Lower lobe of right lung (tissue), 2 donors: ENCODE measurements around the gene PRR20G. TPM values are rescaled to one million over a fixed set of nuclear protein-coding genes. Genes with fewer than 3 reads are reported as not detected.

Experiments
- ATAC-seq, 2 donors: fragments of 200-7000 bp; cut with Tn5 transposase; one replicate each; pipeline ENCODE4 v1.9.1; 2020 to 2022; ENCODE audit warnings: mild to moderate bottlenecking in 2 of 2, moderate library complexity in 2 of 2
- DNase-seq: peaks from one replicate; pipeline ENCODE4 v3.0.0-alpha.2; 2020
- H3K27ac ChIP-seq: fragments of 200-600 bp; one replicate; pipeline ENCODE4 v1.8.0; 2022
- H3K27me3 ChIP-seq: fragments of 200-600 bp; one replicate; pipeline ENCODE4 v1.8.0; 2022; ENCODE audit warnings: low read depth
- H3K36me3 ChIP-seq: fragments of 200-600 bp; one replicate; pipeline ENCODE4 v1.8.0; 2022; ENCODE audit warnings: mild to moderate bottlenecking
- H3K4me1 ChIP-seq: fragments of 200-600 bp; one replicate; pipeline ENCODE4 v1.8.0; 2022
- H3K4me3 ChIP-seq: fragments of 200-600 bp; one replicate; pipeline ENCODE4 v1.8.0; 2022; ENCODE audit warnings: mild to moderate bottlenecking
- H3K9me3 ChIP-seq: fragments of 200-600 bp; one replicate; pipeline ENCODE4 v1.8.0; 2022
- intact Hi-C: fragments of 100-400 bp; cut with DNase I; formaldehyde crosslinking; loops from one replicate; pipeline ENCODE4 v1.11.0; 2022
- total RNA-seq: library from RNA; stranded (reverse); fragmentation: NEBNext Ultra II Directional; extraction: Animal tissue kit (Norgen Biotek cat#: 25700); gene quantifications from one replicate; pipeline ENCODE4 v1.2.1, GENCODE V29; 2021
- TF ChIP-seq, protein P1 (sequence below): fragments of 200-600 bp; IDR thresholded peaks from one replicate; pipeline ENCODE4 v1.8.0; 2022; ENCODE audit warnings: antibody characterized with exemption, mild to moderate bottlenecking
- donor health status: DM: no; HTN: yes; CAD: no; lungs with severe emphysema.

Gene PRR20G
- total RNA-seq, 1 donor from 2014 or later: not detected

DNA sequence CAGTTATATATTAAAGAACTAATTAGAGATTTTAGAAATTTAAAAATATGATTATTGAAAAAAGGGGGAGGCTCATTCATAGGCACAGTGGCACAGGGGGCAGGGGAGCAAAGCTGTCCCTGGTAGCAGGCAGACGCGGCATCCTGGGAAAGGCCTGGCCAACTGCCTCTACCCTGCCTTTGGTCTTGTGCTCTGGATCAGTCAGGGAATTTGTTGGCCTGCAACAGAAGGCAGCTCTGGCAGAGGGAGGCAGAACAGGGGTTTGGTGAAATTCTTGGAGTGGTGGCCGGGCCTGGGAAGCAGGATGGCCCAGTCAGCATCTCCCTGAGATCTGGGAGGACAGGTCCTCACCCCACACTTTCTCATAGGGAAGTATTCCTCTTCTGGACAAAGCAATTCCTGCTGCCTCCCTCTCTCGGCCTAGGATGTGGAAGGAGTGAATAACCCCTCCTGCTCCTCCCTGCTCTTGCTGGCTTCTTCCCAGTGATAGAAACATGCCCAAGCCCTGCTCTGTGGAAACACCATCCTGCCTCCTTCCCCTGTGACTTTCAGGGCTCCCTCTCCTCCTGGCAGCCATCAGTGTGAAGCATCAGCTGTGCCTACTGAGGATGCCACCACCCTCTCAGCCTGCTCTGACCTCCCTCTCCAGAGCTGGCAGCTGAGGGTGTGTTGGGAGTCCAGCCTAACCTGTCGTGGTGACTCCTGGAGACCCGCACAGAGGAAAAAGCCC is 26.9 kb downstream of the PRR20G start:
- ATAC-seq (no peak), DNase-seq (no peak)
- Histone ChIP-seq H3K4me3 (no peak overlapping the region), H3K4me1 (no peaks in the 10 kb centered on the region), H3K27me3 (peaks cover 5% of the 10 kb centered on the region), H3K27ac (no peak overlapping the region), H3K36me3 (no peaks in the 10 kb centered on the region), H3K9me3 (no peaks in the 10 kb centered on the region)
- intact Hi-C loops: no loop called here
- TF ChIP-seq, protein P1, sequence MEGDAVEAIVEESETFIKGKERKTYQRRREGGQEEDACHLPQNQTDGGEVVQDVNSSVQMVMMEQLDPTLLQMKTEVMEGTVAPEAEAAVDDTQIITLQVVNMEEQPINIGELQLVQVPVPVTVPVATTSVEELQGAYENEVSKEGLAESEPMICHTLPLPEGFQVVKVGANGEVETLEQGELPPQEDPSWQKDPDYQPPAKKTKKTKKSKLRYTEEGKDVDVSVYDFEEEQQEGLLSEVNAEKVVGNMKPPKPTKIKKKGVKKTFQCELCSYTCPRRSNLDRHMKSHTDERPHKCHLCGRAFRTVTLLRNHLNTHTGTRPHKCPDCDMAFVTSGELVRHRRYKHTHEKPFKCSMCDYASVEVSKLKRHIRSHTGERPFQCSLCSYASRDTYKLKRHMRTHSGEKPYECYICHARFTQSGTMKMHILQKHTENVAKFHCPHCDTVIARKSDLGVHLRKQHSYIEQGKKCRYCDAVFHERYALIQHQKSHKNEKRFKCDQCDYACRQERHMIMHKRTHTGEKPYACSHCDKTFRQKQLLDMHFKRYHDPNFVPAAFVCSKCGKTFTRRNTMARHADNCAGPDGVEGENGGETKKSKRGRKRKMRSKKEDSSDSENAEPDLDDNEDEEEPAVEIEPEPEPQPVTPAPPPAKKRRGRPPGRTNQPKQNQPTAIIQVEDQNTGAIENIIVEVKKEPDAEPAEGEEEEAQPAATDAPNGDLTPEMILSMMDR: no peak

DNA sequence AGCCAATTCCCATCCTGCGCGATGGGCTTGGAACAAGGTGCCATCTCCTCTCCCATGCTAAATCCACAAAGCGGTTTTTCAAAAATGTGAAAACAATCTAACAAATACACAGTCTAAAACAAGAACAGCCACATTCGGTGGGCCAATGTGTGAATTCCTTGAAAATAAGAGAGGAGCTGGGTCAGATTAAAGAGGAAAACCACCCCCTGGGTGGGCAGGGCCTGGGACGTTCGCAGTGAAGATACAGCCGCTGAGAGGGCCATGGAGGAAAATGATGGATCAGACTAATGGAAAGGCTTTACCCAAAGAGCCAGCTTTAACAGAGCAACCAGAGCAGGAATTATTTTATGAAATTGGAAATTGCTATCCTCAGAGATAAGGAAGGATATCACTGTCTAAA is 27.4 kb downstream of the PRR20G start:
- no peaks in the 10 kb centered on the region for H3K9me3 ChIP-seq
- no peaks in the 10 kb centered on the region for H3K4me1 ChIP-seq
- no peak overlapping the region for H3K27ac ChIP-seq
- intact Hi-C loops: no loop called here
- DNase-seq (no peak), ATAC-seq (no peak)
- TF ChIP-seq, protein P1: no peak
- no peak overlapping the region for H3K4me3 ChIP-seq
- no peaks in the 10 kb centered on the region for H3K36me3 ChIP-seq
- peaks cover 5% of the 10 kb centered on the region for H3K27me3 ChIP-seq

DNA sequence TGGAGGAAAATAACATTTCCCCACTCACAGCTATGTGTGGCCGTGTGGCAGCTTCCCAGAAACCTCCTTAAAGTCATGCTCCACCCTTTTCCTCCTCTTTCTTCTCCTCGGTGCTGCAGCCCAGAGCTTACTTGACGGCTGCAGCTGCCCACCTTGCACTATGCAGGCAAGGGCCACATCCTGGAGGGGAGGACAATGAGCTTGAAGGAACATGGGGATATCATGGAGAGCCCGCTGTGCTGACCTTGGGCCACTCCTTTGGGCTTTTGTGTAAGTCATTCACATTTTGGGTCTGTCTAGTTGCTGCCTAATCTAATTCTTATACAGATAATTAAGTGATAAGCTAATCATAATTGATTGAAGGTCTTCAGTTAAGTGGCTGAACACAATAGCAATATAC is 28.0 kb downstream of the PRR20G start:
- Histone ChIP-seq H3K9me3 (no peaks in the 10 kb centered on the region), H3K36me3 (no peaks in the 10 kb centered on the region), H3K4me3 (no peak overlapping the region), H3K4me1 (no peaks in the 10 kb centered on the region), H3K27me3 (peaks cover 5% of the 10 kb centered on the region), H3K27ac (no peak overlapping the region)
- intact Hi-C loops: no loop called here
- no peak for DNase-seq
- TF ChIP-seq, protein P1: no peak
- no peak for ATAC-seq

DNA sequence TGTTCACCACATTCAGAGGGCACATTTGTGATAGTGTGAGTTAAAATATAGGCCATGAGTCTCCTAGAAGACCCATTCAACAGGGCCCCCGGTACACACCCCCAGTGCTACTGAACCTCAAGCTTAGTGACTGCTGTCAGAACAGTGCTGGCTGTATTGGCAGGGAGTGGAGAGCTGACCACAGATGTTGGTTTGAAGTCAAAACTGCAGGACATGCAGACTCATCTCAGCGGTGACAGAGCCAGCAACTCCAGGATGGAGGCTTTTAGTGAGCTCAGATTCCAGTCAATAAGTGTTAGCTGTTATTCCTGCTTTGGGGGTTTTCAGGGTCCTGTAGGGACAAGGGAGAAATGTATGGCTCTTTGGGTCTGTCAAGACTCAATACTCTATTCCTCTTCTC is 29.1 kb downstream of the PRR20G start:
- no peaks in the 10 kb centered on the region for H3K4me1 ChIP-seq
- TF ChIP-seq, protein P1: no peak
- intact Hi-C loops: no loop called here
- no peaks in the 10 kb centered on the region for H3K36me3 ChIP-seq
- H3K27me3 ChIP-seq: no peaks in the 10 kb centered on the region
- H3K27ac ChIP-seq: no peak overlapping the region
- DNase-seq: no peak
- no peaks in the 10 kb centered on the region for H3K9me3 ChIP-seq
- no peak for ATAC-seq
- H3K4me3 ChIP-seq: no peak overlapping the region

DNA sequence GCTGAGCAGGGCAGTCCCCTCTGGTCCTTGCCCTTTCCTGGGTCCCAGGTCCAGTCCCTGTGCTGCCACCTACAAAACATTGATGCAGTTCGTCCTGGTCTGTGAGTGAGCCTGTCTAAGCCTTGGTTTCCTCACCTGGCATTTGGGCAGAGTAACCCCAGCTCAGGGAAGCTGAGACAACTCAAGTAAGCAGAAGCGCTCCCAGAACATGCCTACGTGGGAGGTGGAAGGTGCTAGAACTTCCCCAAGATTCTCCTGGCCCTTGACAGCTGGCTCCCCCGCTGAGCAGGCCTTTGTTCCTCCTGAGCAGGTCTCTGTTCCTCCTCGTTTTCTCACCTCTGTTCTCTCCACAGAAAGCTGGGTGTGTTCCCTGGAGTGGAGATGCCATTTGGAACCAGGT is 30.5 kb downstream of the PRR20G start:
- TF ChIP-seq, protein P1: no peak
- no peaks in the 10 kb centered on the region for H3K27me3 ChIP-seq
- no peaks in the 10 kb centered on the region for H3K36me3 ChIP-seq
- no peak for ATAC-seq
- no peak overlapping the region for H3K4me3 ChIP-seq
- no peak for DNase-seq
- H3K9me3 ChIP-seq: no peaks in the 10 kb centered on the region
- intact Hi-C loops: no loop called here
- H3K27ac ChIP-seq: no peak overlapping the region
- H3K4me1 ChIP-seq: no peaks in the 10 kb centered on the region
